Right cardiac atrium (tissue), 5 donors: ENCODE measurements around the gene MTHFD2L. TPM values are rescaled to one million over a fixed set of nuclear protein-coding genes. Genes with fewer than 3 reads are reported as not detected.

ENCODE experiments used
- ATAC-seq, 2 donors: fragments of 200-7000 bp; cut with Tn5 transposase; one replicate each; pipeline versions ENCODE4 v1.8.0 to v1.9.1; 2020; ENCODE audit warnings: moderate library complexity in 2 of 2, mild to moderate bottlenecking in 1 of 2
- DNase-seq, 3 donors: peaks; one replicate each; pipeline ENCODE4 v3.0.0-alpha.2; 2020
- H3K27ac ChIP-seq: one replicate; pipeline ENCODE4 v1.5.1; 2013; ENCODE audit warnings: mild to moderate bottlenecking, low read length, control low read depth, moderate library complexity
- H3K27me3 ChIP-seq: one replicate; pipeline ENCODE4 v1.6.1; 2013; ENCODE audit not compliant: control insufficient read depth, insufficient read depth
- H3K4me1 ChIP-seq: one replicate; pipeline ENCODE4 v1.6.1; 2013; ENCODE audit warnings: low read length; ENCODE audit not compliant: control insufficient read depth, insufficient read depth
- H3K4me3 ChIP-seq: one replicate; pipeline ENCODE4 v1.5.1; 2013; ENCODE audit warnings: low read length, control low read depth
- H3K9me3 ChIP-seq: one replicate; pipeline ENCODE4 v1.6.1; 2013; ENCODE audit warnings: low read length; ENCODE audit not compliant: control insufficient read depth
- WGBS: extraction: QIAGEN DNeasy Blood & Tissue Kit; methylation state at CpG from one replicate; pipeline ENCODE4 v1.1.7; 2013; 5-methylcytosine and 5-hydroxymethylcytosine counted together
- intact Hi-C, 4 donors: fragments of 100-400 bp; cut with DNase I; formaldehyde crosslinking; loops; one replicate each; pipeline versions ENCODE4 v1.11.0 to v1.14.0; 2022 to 2023
- long read RNA-seq, 4 donors: library from polyadenylated mRNA; unstranded; transcript quantifications; one replicate each; pipeline ENCODE4 v2.0.0, GENCODE V29; 2020 to 2021
- polyA plus RNA-seq: library from polyadenylated mRNA; stranded (reverse); fragments of 200-250 nt; gene quantifications from one replicate; pipeline ENCODE4 v1.2.3, GENCODE V29; 2013
- total RNA-seq, 4 donors: library from RNA; stranded (reverse); fragmentation: NEBNext Ultra II Directional; extraction: Animal tissue kit (Norgen Biotek cat#: 25700); gene quantifications; one replicate each; pipeline ENCODE4 v1.2.1, GENCODE V29; 2021
- donor health status: healthy with polysubstance abuse.
- donor health status: DM: no; HTN: yes; CAD: no.
- donor health status: DM: no; HTN: no; CAD: no.
- donor health status: DM: no; HTN: yes; CAD: no; lungs with severe emphysema.
- donor health status: DM: yes; HTN: yes; CAD: no.

The MTHFD2L gene
- total RNA-seq (10 to 100 TPM; 10.6 to 14.2 (median 11.9) TPM), polyA plus RNA-seq (8.7 TPM)
- long read RNA-seq, donor 1, transcript MTHFD2L-208 (2 exons, 2,363 nt), result major isoform, 9 of 20 reads
- long read RNA-seq, donor 1, partial matches to known transcripts, result 0 of 20 reads
- long read RNA-seq, donor 1, other reads (novel, unspliced or antisense), result 7 of 20 reads
- long read RNA-seq, donor 2, transcript MTHFD2L-208 (2 exons, 2,363 nt), result major isoform, 7 of 15 reads
- long read RNA-seq, donor 2, partial matches to known transcripts, result 0 of 15 reads
- long read RNA-seq, donor 2, other reads (novel, unspliced or antisense), result 5 of 15 reads
- long read RNA-seq, donor 3, transcript MTHFD2L-208 (2 exons, 2,363 nt), result minor isoform, 10 of 47 reads
- long read RNA-seq, donor 3, transcript MTHFD2L-203 (8 exons, 2,354 nt), result major isoform, 23 of 47 reads
- long read RNA-seq, donor 3, partial matches to known transcripts, result 0 of 47 reads
- long read RNA-seq, donor 3, other reads (novel, unspliced or antisense), result 14 of 47 reads
- long read RNA-seq, donor 4, transcript MTHFD2L-208 (2 exons, 2,363 nt), result major isoform, 8 of 15 reads
- long read RNA-seq, donor 4, transcript MTHFD2L-203 (8 exons, 2,354 nt), result minor isoform, 5 of 15 reads
- long read RNA-seq, donor 4, partial matches to known transcripts, result 1 of 15 reads
- long read RNA-seq, donor 4, other reads (novel, unspliced or antisense), result 1 of 15 reads

DNA sequence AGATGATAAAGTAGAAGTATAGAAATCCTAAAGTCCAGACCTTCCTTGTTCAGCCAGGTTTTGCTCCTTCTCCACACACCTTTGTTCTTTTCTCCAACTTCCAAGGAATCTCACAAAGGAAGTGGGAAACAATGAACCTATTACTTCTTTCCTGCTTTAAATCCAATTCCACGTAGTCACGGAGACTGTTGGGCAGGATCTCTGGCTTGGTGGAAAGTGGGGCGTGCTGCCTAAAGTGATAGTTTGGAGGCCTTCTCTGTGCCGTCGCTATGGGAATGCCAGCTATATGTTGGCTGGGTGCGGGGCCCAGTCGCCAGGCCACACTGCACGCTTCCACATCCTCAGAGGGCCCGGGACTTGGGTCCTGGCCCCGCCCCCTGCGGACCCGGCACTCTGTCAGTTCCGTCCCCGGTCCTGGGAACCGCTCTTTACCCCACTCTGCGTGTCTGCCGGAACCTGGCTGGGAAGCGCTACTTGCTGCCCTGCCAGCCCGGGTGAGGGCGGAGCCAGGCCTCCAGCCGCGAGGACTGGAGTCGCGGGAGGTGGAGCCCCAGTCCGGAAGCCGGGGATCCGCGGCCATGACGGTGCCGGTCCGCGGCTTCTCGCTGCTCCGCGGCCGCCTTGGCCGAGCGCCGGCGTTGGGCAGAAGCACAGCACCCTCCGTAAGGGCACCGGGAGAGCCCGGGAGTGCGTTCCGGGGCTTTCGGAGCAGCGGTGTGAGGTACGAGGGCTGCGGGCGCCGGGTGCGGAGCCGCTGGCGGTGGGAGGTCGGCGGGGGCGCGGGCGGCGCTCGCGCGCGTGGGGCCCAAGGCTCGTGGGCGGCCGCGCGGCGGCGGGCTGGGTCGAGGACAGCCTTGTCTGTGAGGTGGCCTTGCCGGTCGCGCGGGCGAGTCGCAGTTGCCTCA lies at the start of gene MTHFD2L:
Gene MTHFD2L, plus strand, starts transcription at position 558 of the 905 bp plus-strand sequence. Its CDS starts 21 bp downstream, at position 579.
- ATAC-seq, result peak; percentile 100
- intact Hi-C loops, result no loop called here
- Histone ChIP-seq H3K9me3 (no peaks in the 10 kb centered on the region), H3K27ac (peak within 1 kb of the TSS; percentile 96), H3K4me3 (peak within 1 kb of the TSS; percentile 92), H3K4me1 (peaks cover 3% of the 10 kb centered on the region), H3K27me3 (no peaks in the 10 kb centered on the region)
- DNase-seq, result peak; percentile 97 to 98 (median 98)
- WGBS, result under 1% methylated on average over 78 of the region's 78 CpGs

DNA sequence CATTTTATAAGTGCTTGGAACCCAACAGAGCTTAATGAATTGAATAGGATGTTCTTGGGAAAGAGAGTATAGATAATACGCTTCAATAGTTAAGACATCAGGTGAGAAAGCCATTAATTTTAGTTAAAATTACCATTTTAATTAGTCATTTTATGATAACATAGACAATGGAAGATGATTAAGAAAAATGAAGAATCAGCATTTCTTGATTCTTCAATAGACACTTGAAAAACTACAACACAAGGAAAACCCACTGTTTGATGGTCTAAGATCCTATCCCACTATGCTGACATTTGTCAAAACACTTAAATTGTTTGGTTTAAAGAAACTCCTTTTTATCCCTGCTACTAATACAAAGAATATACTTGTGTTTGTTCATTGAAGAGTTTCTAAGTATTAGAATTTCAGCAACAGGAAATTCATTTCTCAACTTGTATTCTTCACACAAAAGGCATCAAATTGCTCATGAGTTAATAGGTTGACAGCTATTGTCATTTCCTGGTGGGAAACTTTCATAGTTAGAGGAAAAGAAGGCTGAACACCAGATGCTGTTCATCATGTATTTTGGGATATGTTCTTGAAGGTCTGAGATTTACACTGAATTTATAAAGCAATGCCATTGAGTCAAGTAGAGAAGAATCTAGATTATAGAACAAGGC lies 49.3 kb upstream of the MTHFD2L start:
- intact Hi-C loops, result no loop called here

DNA sequence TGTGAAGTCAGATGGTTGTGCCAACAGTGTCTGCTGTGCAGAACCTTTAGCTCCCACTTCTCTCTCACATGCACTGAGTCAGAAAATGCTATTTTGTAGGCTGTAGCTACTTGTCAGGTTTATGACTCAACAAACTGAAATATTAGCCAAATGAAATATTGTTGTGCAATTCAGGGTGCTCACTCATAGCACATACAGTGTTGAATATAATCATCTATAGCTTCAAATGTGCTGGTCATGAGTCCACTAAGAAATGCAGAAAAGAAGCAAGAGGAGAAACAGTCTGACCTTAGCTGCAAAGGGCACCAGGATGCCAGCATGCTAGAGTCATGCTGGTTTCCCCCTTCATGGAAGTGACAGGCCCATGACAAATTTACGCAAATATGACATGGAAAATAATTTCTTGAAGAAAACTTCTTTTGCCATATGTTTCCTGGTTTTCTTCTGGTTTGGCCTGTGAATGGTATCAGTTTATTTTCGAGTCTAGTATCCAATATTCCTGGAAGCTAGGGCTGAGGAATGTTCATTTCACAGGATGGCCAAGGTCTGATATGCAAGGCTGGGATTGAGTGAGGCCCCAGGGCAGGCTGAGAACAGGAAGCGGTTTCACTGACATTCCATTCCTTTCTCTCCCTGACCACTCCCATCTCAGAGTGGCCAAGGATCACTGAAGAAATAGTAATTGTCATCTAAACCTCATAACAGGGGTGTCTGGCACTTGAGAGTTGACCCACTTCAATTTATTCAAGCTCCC lies 48.6 kb upstream of the MTHFD2L start:
- peak overlapping the region; percentile 95 for H3K27ac ChIP-seq
- no peaks in the 10 kb centered on the region for H3K9me3 ChIP-seq
- peaks cover 7% of the 10 kb centered on the region for H3K4me1 ChIP-seq
- DNase-seq, result peak; percentile 34 to 77 (median 55)
- H3K4me3 ChIP-seq, result no peak overlapping the region
- intact Hi-C loops, result no loop called here
- 36% methylated on average over 3 of the region's 3 CpGs for WGBS
- H3K27me3 ChIP-seq, result no peaks in the 10 kb centered on the region
- peak; percentile 92 to 95 for ATAC-seq

More for the DNA sequence above, 49.3 kb upstream of the MTHFD2L start:
- no peaks in the 10 kb centered on the region for H3K27me3 ChIP-seq
- no peak overlapping the region for H3K4me3 ChIP-seq
- H3K4me1 ChIP-seq, result peaks cover 7% of the 10 kb centered on the region
- no peak for DNase-seq
- ATAC-seq, result no peak
- peak overlapping the region; percentile 81 for H3K27ac ChIP-seq
- 99% methylated on average over 1 of the region's 1 CpG for WGBS
- no peaks in the 10 kb centered on the region for H3K9me3 ChIP-seq

DNA sequence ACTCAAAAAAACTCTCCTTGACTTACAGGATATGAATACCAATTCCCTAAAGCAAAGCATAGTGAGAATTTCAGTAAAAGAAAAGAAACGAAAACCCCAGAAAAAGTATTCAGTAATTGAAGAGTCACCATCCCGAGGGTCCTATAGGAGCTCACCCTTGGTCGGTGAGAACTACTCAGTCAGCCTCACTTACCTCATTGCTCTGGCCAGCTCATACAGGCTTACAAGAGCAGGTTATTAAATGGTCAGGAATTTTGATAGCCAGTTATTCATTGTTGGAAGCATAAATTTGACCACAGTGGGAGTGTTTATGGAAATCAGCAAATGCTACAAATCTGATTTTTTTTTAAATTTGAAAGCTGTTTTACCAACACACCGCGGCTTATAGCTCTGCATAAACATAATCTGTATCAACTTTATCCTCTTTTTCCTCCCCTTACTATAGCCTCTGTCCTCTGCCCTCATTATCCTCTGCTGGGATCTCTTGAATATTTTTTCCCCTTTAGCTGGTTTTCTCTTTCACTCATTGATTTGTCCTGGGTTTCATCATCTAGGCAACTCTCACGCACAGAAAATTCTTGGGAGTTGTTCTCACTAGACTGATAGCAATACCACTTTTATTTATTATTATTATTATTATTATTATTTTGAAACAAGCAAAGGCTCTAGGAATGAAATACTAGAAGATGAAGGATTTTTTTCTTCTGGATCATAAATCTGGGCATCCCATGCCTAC lies 47.9 kb upstream of the MTHFD2L start:
- Histone ChIP-seq H3K27me3 (no peaks in the 10 kb centered on the region), H3K4me1 (peaks cover 7% of the 10 kb centered on the region), H3K27ac (no peak overlapping the region), H3K9me3 (no peaks in the 10 kb centered on the region), H3K4me3 (no peak overlapping the region)
- intact Hi-C loops, result no loop called here
- ATAC-seq (peak in 1 of 2 donors; percentile 22), DNase-seq (no peak)
- WGBS, result 64% methylated on average over 6 of the region's 6 CpGs

DNA sequence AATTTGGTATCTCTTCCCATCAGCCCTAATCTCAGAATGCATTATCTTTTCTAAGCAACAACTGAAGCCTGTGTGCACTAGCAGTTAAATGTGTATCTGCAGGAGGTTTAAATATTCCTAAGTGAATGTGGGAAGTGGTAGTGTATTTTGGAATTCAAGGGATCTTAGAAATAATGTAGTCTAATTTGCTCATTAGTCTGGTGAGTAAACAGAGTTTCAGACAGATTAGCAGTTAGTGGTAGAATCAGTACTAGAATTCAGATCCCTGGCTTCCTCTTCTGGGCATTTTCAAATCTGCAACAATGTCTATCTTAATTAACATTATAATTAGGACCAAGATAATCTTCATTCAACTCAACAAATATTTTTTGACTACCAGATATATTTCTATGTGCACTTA lies 47.2 kb upstream of the MTHFD2L start:
- ATAC-seq (no peak), DNase-seq (no peak)
- no peak overlapping the region for H3K4me3 ChIP-seq
- H3K27ac ChIP-seq, result no peak overlapping the region
- no peaks in the 10 kb centered on the region for H3K9me3 ChIP-seq
- H3K4me1 ChIP-seq, result peaks cover 7% of the 10 kb centered on the region
- H3K27me3 ChIP-seq, result no peaks in the 10 kb centered on the region
- intact Hi-C loops, result no loop called here

DNA sequence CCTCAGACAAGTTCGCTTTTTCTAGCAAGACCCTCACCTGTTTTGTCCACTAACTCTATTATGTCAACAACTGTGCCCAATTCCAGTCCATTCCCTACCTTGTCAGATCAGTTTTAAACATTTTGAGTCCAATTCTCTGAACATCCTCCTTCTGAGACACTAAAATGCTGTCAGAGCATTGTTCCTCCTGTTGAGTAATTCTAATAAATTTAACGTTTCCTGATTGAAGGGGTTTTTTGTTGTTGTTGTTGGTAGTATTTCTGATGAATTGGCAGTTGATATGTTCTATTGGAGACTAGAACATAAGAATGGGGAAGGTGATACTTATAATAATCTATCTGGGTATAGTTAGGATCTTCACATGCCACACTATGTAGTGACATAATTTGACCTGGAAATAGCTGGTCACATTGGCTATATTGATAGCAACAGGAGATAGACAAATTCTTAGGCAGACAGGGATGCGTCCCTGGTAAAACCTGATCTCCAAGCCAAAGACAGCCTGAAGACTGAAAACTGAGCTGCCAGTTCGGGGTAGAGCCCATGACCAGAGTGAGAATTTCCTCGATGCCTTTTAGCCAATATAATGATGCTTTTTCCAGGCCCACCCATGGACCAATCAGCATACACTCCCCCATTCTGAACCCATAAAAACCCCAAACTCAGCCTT lies 46.5 kb upstream of the MTHFD2L start:
- Histone ChIP-seq H3K27ac (peak overlapping the region; percentile 82), H3K27me3 (no peaks in the 10 kb centered on the region), H3K4me3 (no peak overlapping the region), H3K9me3 (no peaks in the 10 kb centered on the region), H3K4me1 (peaks cover 7% of the 10 kb centered on the region)
- WGBS, result 83% methylated on average over 5 of the region's 5 CpGs
- ATAC-seq (no peak), DNase-seq (no peak)
- intact Hi-C loops, result no loop called here

DNA sequence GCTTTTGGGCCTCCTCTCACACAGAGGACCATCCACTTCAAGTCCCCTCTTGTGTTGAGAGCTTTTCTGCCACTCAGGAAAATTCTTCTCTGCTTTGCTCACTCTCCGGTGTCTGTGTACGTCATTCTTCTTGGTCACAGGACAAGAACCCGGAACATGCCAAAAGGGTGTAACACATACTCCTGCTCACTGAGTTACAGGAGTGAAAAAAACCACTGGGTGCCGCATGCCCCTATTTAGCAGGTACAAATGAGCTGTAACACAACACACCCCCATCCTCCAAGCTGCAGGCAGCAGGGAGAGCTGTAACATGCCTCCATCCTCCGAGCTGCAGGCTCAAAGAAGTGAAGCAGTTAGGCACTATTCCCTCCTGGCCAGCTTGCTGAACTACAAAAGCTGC lies 45.9 kb upstream of the MTHFD2L start:
- peak in 1 of 2 donors; percentile 55 for ATAC-seq
- Histone ChIP-seq H3K27ac (peak overlapping the region; percentile 82), H3K4me3 (no peak overlapping the region), H3K9me3 (no peaks in the 10 kb centered on the region), H3K27me3 (no peaks in the 10 kb centered on the region), H3K4me1 (peaks cover 7% of the 10 kb centered on the region)
- WGBS, result 62% methylated on average over 5 of the region's 5 CpGs
- no peak for DNase-seq
- intact Hi-C loops, result no loop called here

DNA sequence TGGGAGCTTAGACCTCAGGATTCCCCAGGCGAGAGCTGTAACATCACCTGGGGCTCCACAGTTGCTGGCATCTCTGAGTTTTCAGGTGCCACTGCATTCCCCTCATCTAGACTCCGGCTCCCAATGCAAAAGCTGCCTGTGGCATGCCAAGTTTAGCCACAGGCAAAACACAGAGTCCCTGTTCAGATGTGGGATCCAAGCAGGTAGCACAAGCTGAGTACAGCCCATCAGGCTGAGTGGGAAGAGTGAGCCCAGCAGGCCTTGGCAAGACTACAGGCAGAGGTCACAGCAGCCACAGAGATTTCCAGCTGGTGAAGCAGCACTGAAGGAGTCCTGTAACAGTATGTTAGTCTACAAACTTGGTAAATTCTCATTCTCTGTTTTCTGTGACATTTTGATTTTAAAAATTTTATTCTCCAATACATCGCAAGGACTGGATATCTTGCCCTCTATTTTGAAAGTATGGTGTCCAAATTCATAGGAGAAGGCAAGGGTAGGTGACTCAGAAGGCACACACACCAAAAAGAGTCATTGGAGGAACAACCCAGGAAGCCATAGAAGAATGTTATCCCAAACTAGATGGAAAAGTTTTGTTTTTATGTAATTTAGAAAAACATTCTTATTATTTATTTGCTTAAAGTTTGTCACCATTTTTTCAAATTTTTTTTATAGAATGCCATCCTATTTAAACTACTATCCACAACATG lies 45.4 kb upstream of the MTHFD2L start:
- Histone ChIP-seq H3K9me3 (no peaks in the 10 kb centered on the region), H3K27me3 (no peaks in the 10 kb centered on the region), H3K4me3 (no peak overlapping the region), H3K27ac (peak overlapping the region; percentile 54), H3K4me1 (peaks cover 10% of the 10 kb centered on the region)
- ATAC-seq, result no peak
- WGBS, result 96% methylated on average over 3 of the region's 3 CpGs
- DNase-seq, result peak in 1 of 3 donors; percentile 35
- intact Hi-C loops, result no loop called here

DNA sequence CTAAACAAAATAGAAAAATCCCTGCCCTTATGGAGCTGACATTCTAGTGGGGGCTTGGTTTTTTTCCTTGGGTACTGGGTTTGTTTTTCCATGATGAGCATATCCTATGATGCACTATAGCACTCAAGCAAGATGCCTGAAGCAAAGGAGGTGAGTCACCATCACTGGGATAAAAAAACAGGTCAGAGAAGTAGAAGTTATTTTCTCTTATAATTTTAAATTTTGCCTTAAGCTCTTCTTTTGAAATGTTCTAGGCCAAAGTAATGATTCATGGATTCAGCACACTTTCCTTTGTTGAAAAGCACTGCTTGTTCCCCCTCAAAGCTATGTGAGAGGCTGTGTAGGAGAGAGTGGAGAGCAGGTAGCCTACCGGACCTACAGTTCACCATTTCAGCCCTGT lies 43.7 kb upstream of the MTHFD2L start:
- intact Hi-C loops, result no loop called here
- Histone ChIP-seq H3K4me1 (peaks cover 10% of the 10 kb centered on the region), H3K9me3 (no peaks in the 10 kb centered on the region), H3K27me3 (no peaks in the 10 kb centered on the region), H3K27ac (no peak overlapping the region), H3K4me3 (no peak overlapping the region)
- DNase-seq, result no peak
- WGBS, result 98% methylated on average over 1 of the region's 1 CpG
- no peak for ATAC-seq
